ENCODE data around the gene ICE2. TPM values are rescaled to one million over a fixed set of nuclear protein-coding genes. Genes with fewer than 3 reads are reported as not detected.

Gene ICE2
- total and polyA plus RNA-seq, 2 donors, result 30.1 to 37.4 TPM

GRCh38 chr15:60508442-60508841 is 29.5 kb upstream of the ICE2 start:
- 95% methylated on average over 4 of the region's 4 CpGs for WGBS
- Histone ChIP-seq H3K27me3 (ENCODE audit: control insufficient read depth in 2 of 2, insufficient read depth in 1 of 2, low read length in 1 of 2) (no peaks in the 10 kb centered on the region), H3K9me3 (ENCODE audit: control insufficient read depth in 2 of 2, insufficient read depth in 1 of 2, low read length in 1 of 2) (no peaks in the 10 kb centered on the region), H3K27ac (ENCODE audit: low read depth in 1 of 2, low read length in 1 of 2) (no peak overlapping the region), H3K36me3 (ENCODE audit: control insufficient read depth in 2 of 2, insufficient read depth in 2 of 2, low read length in 1 of 2) (no peaks in the 10 kb centered on the region), H3K4me1 (ENCODE audit: control insufficient read depth in 2 of 2, insufficient read depth in 2 of 2, low read length in 2 of 2) (peaks cover 3 to 7% of the 10 kb centered on the region in 2 donors), H3K4me3 (ENCODE audit: low read length in 2 of 2) (no peak overlapping the region)
- DNase-seq (ENCODE audit: low read depth in 6 of 9, low spot score in 9 of 9), result no peak

GRCh38 chr15:60507596-60508424 is 28.9 kb upstream of the ICE2 start:
- Histone ChIP-seq H3K9me3 (ENCODE audit: control insufficient read depth in 2 of 2, insufficient read depth in 1 of 2, low read length in 1 of 2) (no peaks in the 10 kb centered on the region), H3K27ac (ENCODE audit: low read depth in 1 of 2, low read length in 1 of 2) (no peak overlapping the region), H3K4me3 (ENCODE audit: low read length in 2 of 2) (no peak overlapping the region), H3K4me1 (ENCODE audit: control insufficient read depth in 2 of 2, insufficient read depth in 2 of 2, low read length in 2 of 2) (peaks cover 3 to 7% of the 10 kb centered on the region in 2 donors), H3K36me3 (ENCODE audit: control insufficient read depth in 2 of 2, insufficient read depth in 2 of 2, low read length in 1 of 2) (no peaks in the 10 kb centered on the region), H3K27me3 (ENCODE audit: control insufficient read depth in 2 of 2, insufficient read depth in 1 of 2, low read length in 1 of 2) (no peaks in the 10 kb centered on the region)
- DNase-seq (ENCODE audit: low read depth in 6 of 9, low spot score in 9 of 9), result peak in 8 of 9 donors; percentile 36 to 78 (median 54)
- 61% methylated on average over 11 of the region's 11 CpGs for WGBS

- no peak for DNase-seq (ENCODE audit: low read depth in 6 of 9, low spot score in 9 of 9)
- Histone ChIP-seq H3K27ac (ENCODE audit: low read depth in 1 of 2, low read length in 1 of 2) (no peak overlapping the region), H3K27me3 (ENCODE audit: control insufficient read depth in 2 of 2, insufficient read depth in 1 of 2, low read length in 1 of 2) (no peaks in the 10 kb centered on the region), H3K9me3 (ENCODE audit: control insufficient read depth in 2 of 2, insufficient read depth in 1 of 2, low read length in 1 of 2) (no peaks in the 10 kb centered on the region), H3K36me3 (ENCODE audit: control insufficient read depth in 2 of 2, insufficient read depth in 2 of 2, low read length in 1 of 2) (no peaks in the 10 kb centered on the region), H3K4me3 (ENCODE audit: low read length in 2 of 2) (no peak overlapping the region), H3K4me1 (ENCODE audit: control insufficient read depth in 2 of 2, insufficient read depth in 2 of 2, low read length in 2 of 2) (no peaks in the 10 kb centered on the region)
- 95% methylated on average over 6 of the region's 6 CpGs for WGBS
These were observed 17.9 kb upstream of the ICE2 start for GRCh38 chr15:60496853-60497252.

- H3K27ac ChIP-seq (ENCODE audit: low read depth in 1 of 2, low read length in 1 of 2), result no peak overlapping the region
- no peaks in the 10 kb centered on the region for H3K9me3 ChIP-seq (ENCODE audit: control insufficient read depth in 2 of 2, insufficient read depth in 1 of 2, low read length in 1 of 2)
- H3K4me3 ChIP-seq (ENCODE audit: low read length in 2 of 2), result no peak overlapping the region
- H3K27me3 ChIP-seq (ENCODE audit: control insufficient read depth in 2 of 2, insufficient read depth in 1 of 2, low read length in 1 of 2), result no peaks in the 10 kb centered on the region
- WGBS, result 95% methylated on average over 3 of the region's 3 CpGs
- DNase-seq (ENCODE audit: low read depth in 6 of 9, low spot score in 9 of 9), result no peak
- no peaks in the 10 kb centered on the region for H3K36me3 ChIP-seq (ENCODE audit: control insufficient read depth in 2 of 2, insufficient read depth in 2 of 2, low read length in 1 of 2)
- H3K4me1 ChIP-seq (ENCODE audit: control insufficient read depth in 2 of 2, insufficient read depth in 2 of 2, low read length in 2 of 2), result no peaks in the 10 kb centered on the region
These were observed 15.2 kb upstream of the ICE2 start for GRCh38 chr15:60494108-60494507.

- H3K27me3 ChIP-seq (ENCODE audit: control insufficient read depth in 2 of 2, insufficient read depth in 1 of 2, low read length in 1 of 2), result no peaks in the 10 kb centered on the region
- H3K27ac ChIP-seq (ENCODE audit: low read depth in 1 of 2, low read length in 1 of 2), result no peak overlapping the region
- no peaks in the 10 kb centered on the region for H3K4me1 ChIP-seq (ENCODE audit: control insufficient read depth in 2 of 2, insufficient read depth in 2 of 2, low read length in 2 of 2)
- no peak for DNase-seq (ENCODE audit: low read depth in 6 of 9, low spot score in 9 of 9)
- H3K36me3 ChIP-seq (ENCODE audit: control insufficient read depth in 2 of 2, insufficient read depth in 2 of 2, low read length in 1 of 2), result no peaks in the 10 kb centered on the region
- 97% methylated on average over 4 of the region's 4 CpGs for WGBS
- no peak overlapping the region for H3K4me3 ChIP-seq (ENCODE audit: low read length in 2 of 2)
- no peaks in the 10 kb centered on the region for H3K9me3 ChIP-seq (ENCODE audit: control insufficient read depth in 2 of 2, insufficient read depth in 1 of 2, low read length in 1 of 2)
These were observed 14.2 kb upstream of the ICE2 start for GRCh38 chr15:60493166-60493565.

GRCh38 chr15:60486742-60487141 is 7.8 kb upstream of the ICE2 start:
- Histone ChIP-seq H3K4me1 (ENCODE audit: control insufficient read depth in 2 of 2, insufficient read depth in 2 of 2, low read length in 2 of 2) (no peaks in the 10 kb centered on the region), H3K9me3 (ENCODE audit: control insufficient read depth in 2 of 2, insufficient read depth in 1 of 2, low read length in 1 of 2) (no peaks in the 10 kb centered on the region), H3K27ac (ENCODE audit: low read depth in 1 of 2, low read length in 1 of 2) (no peak overlapping the region), H3K36me3 (ENCODE audit: control insufficient read depth in 2 of 2, insufficient read depth in 2 of 2, low read length in 1 of 2) (no peaks in the 10 kb centered on the region), H3K27me3 (ENCODE audit: control insufficient read depth in 2 of 2, insufficient read depth in 1 of 2, low read length in 1 of 2) (no peaks in the 10 kb centered on the region), H3K4me3 (ENCODE audit: low read length in 2 of 2) (no peak overlapping the region)
- DNase-seq (ENCODE audit: low read depth in 6 of 9, low spot score in 9 of 9), result no peak
- WGBS, result 100% methylated on average over 2 of the region's 2 CpGs

GRCh38 chr15:60485365-60486055 is 6.6 kb upstream of the ICE2 start:
- no peak for DNase-seq (ENCODE audit: low read depth in 6 of 9, low spot score in 9 of 9)
- Histone ChIP-seq H3K9me3 (ENCODE audit: control insufficient read depth in 2 of 2, insufficient read depth in 1 of 2, low read length in 1 of 2) (no peaks in the 10 kb centered on the region), H3K36me3 (ENCODE audit: control insufficient read depth in 2 of 2, insufficient read depth in 2 of 2, low read length in 1 of 2) (no peaks in the 10 kb centered on the region), H3K4me1 (ENCODE audit: control insufficient read depth in 2 of 2, insufficient read depth in 2 of 2, low read length in 2 of 2) (no peaks in the 10 kb centered on the region), H3K27ac (ENCODE audit: low read depth in 1 of 2, low read length in 1 of 2) (no peak overlapping the region), H3K4me3 (ENCODE audit: low read length in 2 of 2) (no peak overlapping the region), H3K27me3 (ENCODE audit: control insufficient read depth in 2 of 2, insufficient read depth in 1 of 2, low read length in 1 of 2) (no peaks in the 10 kb centered on the region)
- 82% methylated on average over 6 of the region's 6 CpGs for WGBS

GRCh38 chr15:60483042-60483441 is 4.1 kb upstream of the ICE2 start:
- Histone ChIP-seq H3K36me3 (ENCODE audit: control insufficient read depth in 2 of 2, insufficient read depth in 2 of 2, low read length in 1 of 2) (no peaks in the 10 kb centered on the region), H3K9me3 (ENCODE audit: control insufficient read depth in 2 of 2, insufficient read depth in 1 of 2, low read length in 1 of 2) (no peaks in the 10 kb centered on the region), H3K27me3 (ENCODE audit: control insufficient read depth in 2 of 2, insufficient read depth in 1 of 2, low read length in 1 of 2) (no peaks in the 10 kb centered on the region), H3K4me1 (ENCODE audit: control insufficient read depth in 2 of 2, insufficient read depth in 2 of 2, low read length in 2 of 2) (peaks cover 6 to 8% of the 10 kb centered on the region in 2 donors), H3K4me3 (ENCODE audit: low read length in 2 of 2) (no peak overlapping the region), H3K27ac (ENCODE audit: low read depth in 1 of 2, low read length in 1 of 2) (no peak overlapping the region)
- 97% methylated on average over 3 of the region's 3 CpGs for WGBS
- no peak for DNase-seq (ENCODE audit: low read depth in 6 of 9, low spot score in 9 of 9)

- Histone ChIP-seq H3K4me1 (ENCODE audit: control insufficient read depth in 2 of 2, insufficient read depth in 2 of 2, low read length in 2 of 2) (peaks cover 11% of the 10 kb centered on the region in 2 donors), H3K27ac (ENCODE audit: low read depth in 1 of 2, low read length in 1 of 2) (no peak overlapping the region), H3K4me3 (ENCODE audit: low read length in 2 of 2) (no peak overlapping the region), H3K36me3 (ENCODE audit: control insufficient read depth in 2 of 2, insufficient read depth in 2 of 2, low read length in 1 of 2) (peaks cover 0 to 2% of the 10 kb centered on the region in 2 donors), H3K27me3 (ENCODE audit: control insufficient read depth in 2 of 2, insufficient read depth in 1 of 2, low read length in 1 of 2) (no peaks in the 10 kb centered on the region), H3K9me3 (ENCODE audit: control insufficient read depth in 2 of 2, insufficient read depth in 1 of 2, low read length in 1 of 2) (no peaks in the 10 kb centered on the region)
- no peak for DNase-seq (ENCODE audit: low read depth in 6 of 9, low spot score in 9 of 9)
- WGBS, result over 99% methylated on average over 3 of the region's 3 CpGs
These were observed 1.9 kb upstream of the ICE2 start for GRCh38 chr15:60480888-60481287.
